Karpas-422 (cell line): ENCODE measurements around the gene EEF1E1. TPM values are rescaled to one million over a fixed set of nuclear protein-coding genes. Genes with fewer than 3 reads are reported as not detected.

Source experiments
- DNase-seq: peaks from one replicate; pipeline ENCODE4 v3.0.0-alpha.2; 2015
- H2AFZ ChIP-seq: fragments of 200-600 bp; sonication (generic); 2 replicates; pipeline ENCODE4 v1.6.1; 2014; ENCODE audit warnings: antibody characterized with exemption, low read length, mixed read lengths
- H3K27ac ChIP-seq: fragments of 200-600 bp; sonication (generic); 2 replicates; pipeline ENCODE4 v1.5.1; 2014; ENCODE audit warnings: mild to moderate bottlenecking, low read length, moderate library complexity
- H3K27me3 ChIP-seq: fragments of 200-600 bp; sonication (generic); 2 replicates; pipeline ENCODE4 v1.6.1; 2014; ENCODE audit warnings: low read length, mixed read lengths
- H3K36me3 ChIP-seq: fragments of 200-600 bp; sonication (generic); 2 replicates; pipeline ENCODE4 v1.6.1; 2014; ENCODE audit warnings: low read length, mixed read lengths; ENCODE audit not compliant: insufficient read depth
- H3K4me1 ChIP-seq: fragments of 200-600 bp; sonication (generic); 2 replicates; pipeline ENCODE4 v1.6.1; 2014; ENCODE audit warnings: mild to moderate bottlenecking, low read length, mixed read lengths
- H3K4me2 ChIP-seq: fragments of 200-600 bp; sonication (generic); 2 replicates; pipeline ENCODE4 v1.6.1; 2014; ENCODE audit warnings: low read length, low read depth, mild to moderate bottlenecking; ENCODE audit not compliant: poor library complexity, severe bottlenecking
- H3K4me3 ChIP-seq: fragments of 200-600 bp; sonication (generic); 2 replicates; pipeline ENCODE4 v1.5.1; 2014; ENCODE audit warnings: mild to moderate bottlenecking, antibody characterized with exemption, low read length, mixed read lengths
- H3K79me2 ChIP-seq: fragments of 200-600 bp; sonication (generic); 2 replicates; pipeline ENCODE4 v1.6.1; 2014; ENCODE audit warnings: mild to moderate bottlenecking, low read length, mixed read lengths
- H3K9ac ChIP-seq: fragments of 200-600 bp; sonication (generic); 2 replicates; pipeline ENCODE4 v1.6.0; 2014; ENCODE audit warnings: low read length
- H3K9me2 ChIP-seq: fragments of 200-600 bp; sonication (generic), shearing (Covaris generic); replicated peaks from 2 replicates; pipeline ENCODE4 v1.6.0; 2014; ENCODE audit warnings: mild to moderate bottlenecking, low read length, moderate library complexity; ENCODE audit not compliant: insufficient read depth
- H3K9me3 ChIP-seq: fragments of 300-700, 200-600 bp; sonication (generic); 2 replicates; pipeline ENCODE4 v1.6.1; 2014; ENCODE audit warnings: low read length, mixed read lengths
- H4K20me1 ChIP-seq: fragments of 200-600 bp; sonication (generic); 2 replicates; pipeline ENCODE4 v1.6.1; 2014; ENCODE audit warnings: mild to moderate bottlenecking, antibody characterized with exemption, low read length, low read depth; ENCODE audit not compliant: insufficient read depth
- total RNA-seq: library from RNA; depleted of rRNA; stranded (reverse); fragments of >200 nt; shearing (Covaris generic); gene quantifications from 2 replicates; pipeline ENCODE4 v1.2.3, GENCODE V29; 2014; ENCODE audit warnings: low replicate concordance

The EEF1E1 gene
- total RNA-seq, 1 experiment from 2014 or later: 74.9 TPM

DNA sequence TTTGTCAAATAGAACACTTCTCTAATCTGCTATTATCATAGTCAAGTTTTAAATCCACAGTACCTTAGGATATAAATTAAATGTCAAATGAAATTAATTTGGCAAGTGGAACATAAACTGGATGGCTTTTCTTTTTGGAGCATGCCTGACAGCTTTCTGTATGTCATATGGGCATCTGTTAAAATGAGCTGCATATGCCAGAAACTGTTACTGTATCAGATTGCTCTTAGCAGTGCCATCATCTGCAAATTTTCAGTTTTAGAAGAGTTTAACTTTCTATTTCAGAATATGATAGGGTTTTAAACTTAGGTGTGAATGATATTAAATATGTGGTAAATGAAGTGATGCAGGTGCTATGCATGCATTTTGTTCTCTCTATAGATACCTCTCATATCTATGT, 3.4 kb upstream of the EEF1E1 start:
- H3K9me3 ChIP-seq: no peaks in the 10 kb centered on the region
- no peak overlapping the region for H3K9ac ChIP-seq
- no peaks in the 10 kb centered on the region for H3K36me3 ChIP-seq
- peaks cover 6% of the 10 kb centered on the region for H3K4me1 ChIP-seq
- H3K9me2 ChIP-seq: no peaks in the 10 kb centered on the region
- H3K4me2 ChIP-seq: no peak overlapping the region
- no peak overlapping the region for H2AFZ ChIP-seq
- H3K27me3 ChIP-seq: no peaks in the 10 kb centered on the region
- H3K79me2 ChIP-seq: peaks cover 13% of the 10 kb centered on the region
- H4K20me1 ChIP-seq: no peaks in the 10 kb centered on the region
- no peak for DNase-seq
- H3K4me3 ChIP-seq: no peak overlapping the region
- no peak overlapping the region for H3K27ac ChIP-seq

DNA sequence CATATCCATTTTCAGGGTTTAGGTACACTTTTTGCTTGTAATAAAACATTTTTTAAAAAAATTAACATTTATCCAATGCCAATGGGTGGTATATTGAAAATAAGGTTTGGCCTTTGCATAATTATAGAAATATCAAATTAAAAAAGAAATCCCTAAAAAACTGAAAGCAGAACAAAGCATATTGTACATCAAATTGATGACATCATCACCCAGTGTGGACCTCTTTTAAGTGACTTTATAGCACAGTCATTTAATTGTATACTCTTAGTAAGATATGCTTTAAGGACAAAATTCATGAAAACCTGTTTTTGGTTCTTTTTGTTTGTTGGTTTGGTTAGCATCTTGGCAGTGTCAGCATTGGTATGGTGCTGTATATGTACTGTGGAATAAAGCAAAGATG, 1.4 kb upstream of the EEF1E1 start:
- DNase-seq: no peak
- Histone ChIP-seq H3K9me2 (no peaks in the 10 kb centered on the region), H3K27me3 (no peaks in the 10 kb centered on the region), H3K9ac (no peak overlapping the region), H4K20me1 (no peaks in the 10 kb centered on the region), H3K4me1 (peaks cover 15% of the 10 kb centered on the region), H3K36me3 (peaks cover 11% of the 10 kb centered on the region), H3K9me3 (no peaks in the 10 kb centered on the region), H3K4me2 (no peak overlapping the region), H3K4me3 (no peak overlapping the region), H3K27ac (no peak overlapping the region), H3K79me2 (peaks cover 34% of the 10 kb centered on the region), H2AFZ (no peak overlapping the region)

DNA sequence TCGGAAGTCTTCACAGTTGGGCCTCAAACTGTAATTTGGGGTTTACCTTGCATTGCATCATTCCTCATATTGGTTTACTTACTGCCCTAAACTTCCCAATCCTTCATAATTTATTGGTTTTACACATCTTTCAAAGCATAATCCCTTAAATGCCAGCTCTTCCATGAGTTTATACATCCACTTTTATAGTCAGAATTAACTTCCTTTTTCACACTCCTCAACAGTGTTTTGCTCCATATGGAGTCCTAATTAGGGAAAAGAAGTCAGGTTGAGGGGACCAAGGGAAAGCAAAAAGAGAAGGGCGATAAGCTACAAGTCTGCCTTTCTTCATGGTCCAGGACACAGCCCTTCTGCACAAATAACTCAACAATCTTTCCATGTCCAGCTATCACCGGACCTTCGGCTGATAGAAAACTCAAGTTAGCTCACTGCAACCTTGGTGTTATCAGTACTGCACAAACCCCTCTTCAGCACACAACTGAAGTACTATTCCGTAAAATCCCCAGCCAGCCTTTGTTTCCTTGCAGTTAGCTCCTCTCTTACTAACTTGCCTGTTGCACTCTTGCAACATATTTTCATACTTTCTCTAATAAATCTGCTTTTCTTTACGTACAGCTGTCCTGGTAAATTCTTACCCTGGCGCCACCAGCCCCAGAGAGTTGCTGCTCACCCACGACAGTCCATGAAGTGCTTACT, 2.0 kb downstream of the EEF1E1 start:
- no peak overlapping the region for H3K27ac ChIP-seq
- H3K9ac ChIP-seq: no peak overlapping the region
- H3K27me3 ChIP-seq: no peaks in the 10 kb centered on the region
- no peaks in the 10 kb centered on the region for H3K9me3 ChIP-seq
- H3K9me2 ChIP-seq: no peaks in the 10 kb centered on the region
- no peak overlapping the region for H2AFZ ChIP-seq
- H3K4me2 ChIP-seq: peak overlapping the region; percentile 81
- DNase-seq: peak; percentile 31
- 0 out of 2 replicates have a peak, but pooled peaks cover 7% of the 10 kb centered on the region for H4K20me1 ChIP-seq
- H3K79me2 ChIP-seq: peaks cover 66% of the 10 kb centered on the region
- peaks cover 33% of the 10 kb centered on the region for H3K36me3 ChIP-seq
- H3K4me1 ChIP-seq: peaks cover 15% of the 10 kb centered on the region
- H3K4me3 ChIP-seq: peak overlapping the region; percentile 41

DNA sequence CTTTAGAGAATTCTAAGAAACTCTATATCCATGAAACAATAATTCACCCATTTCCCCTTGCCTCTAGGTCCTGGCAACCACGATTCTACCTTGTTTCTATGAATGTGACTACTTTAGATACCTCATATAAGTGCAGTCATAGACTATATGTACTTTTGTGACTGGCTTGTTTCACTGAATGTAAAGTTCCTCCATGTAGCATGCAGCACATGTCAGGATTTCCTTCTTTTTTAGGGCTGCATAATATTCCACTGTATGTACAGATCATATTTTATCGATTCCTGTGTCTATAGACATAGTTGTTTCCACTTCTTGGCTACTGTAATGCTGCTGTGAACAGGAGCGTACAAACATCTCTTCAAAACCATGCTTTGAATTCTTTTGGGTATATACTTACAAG, 11.7 kb downstream of the EEF1E1 start:
- Histone ChIP-seq H3K9ac (no peak overlapping the region), H3K4me1 (no peaks in the 10 kb centered on the region), H3K36me3 (peaks cover 64% of the 10 kb centered on the region), H3K4me2 (no peak overlapping the region), H3K27ac (no peak overlapping the region), H3K9me2 (no peaks in the 10 kb centered on the region), H2AFZ (no peak overlapping the region), H3K79me2 (peaks cover 57% of the 10 kb centered on the region), H3K27me3 (no peaks in the 10 kb centered on the region), H3K4me3 (no peak overlapping the region), H3K9me3 (no peaks in the 10 kb centered on the region), H4K20me1 (no peaks in the 10 kb centered on the region; the same call in 1 of the 2 replicates)
- no peak for DNase-seq

DNA sequence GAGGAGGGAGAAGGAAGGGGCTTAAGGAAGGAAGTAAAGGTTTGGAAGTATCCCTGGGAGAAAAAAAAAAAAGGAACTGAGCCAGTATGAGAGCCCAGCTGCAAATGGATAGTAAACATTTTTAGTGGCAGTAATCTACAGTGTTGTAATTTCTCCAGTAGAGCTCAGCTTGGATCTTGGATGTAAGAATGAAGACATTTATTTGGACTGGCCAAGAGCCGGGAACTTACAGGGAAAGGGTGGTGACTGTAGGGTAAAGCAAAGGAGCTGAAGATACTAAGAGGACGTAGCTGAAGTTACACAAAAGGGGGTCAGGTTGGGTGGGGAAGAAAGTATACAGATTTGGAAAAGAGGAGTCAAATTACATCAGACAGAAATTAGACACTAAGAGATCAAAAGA, 13.5 kb downstream of the EEF1E1 start:
- Histone ChIP-seq H3K27me3 (no peaks in the 10 kb centered on the region), H3K9ac (no peak overlapping the region), H3K9me2 (no peaks in the 10 kb centered on the region), H3K9me3 (no peaks in the 10 kb centered on the region), H3K4me2 (no peak overlapping the region), H3K4me1 (no peaks in the 10 kb centered on the region), H3K36me3 (peaks cover 61% of the 10 kb centered on the region), H4K20me1 (no peaks in the 10 kb centered on the region; the same call in 1 of the 2 replicates), H3K4me3 (no peak overlapping the region), H2AFZ (no peak overlapping the region), H3K79me2 (peaks cover 50% of the 10 kb centered on the region), H3K27ac (no peak overlapping the region)
- DNase-seq: no peak

DNA sequence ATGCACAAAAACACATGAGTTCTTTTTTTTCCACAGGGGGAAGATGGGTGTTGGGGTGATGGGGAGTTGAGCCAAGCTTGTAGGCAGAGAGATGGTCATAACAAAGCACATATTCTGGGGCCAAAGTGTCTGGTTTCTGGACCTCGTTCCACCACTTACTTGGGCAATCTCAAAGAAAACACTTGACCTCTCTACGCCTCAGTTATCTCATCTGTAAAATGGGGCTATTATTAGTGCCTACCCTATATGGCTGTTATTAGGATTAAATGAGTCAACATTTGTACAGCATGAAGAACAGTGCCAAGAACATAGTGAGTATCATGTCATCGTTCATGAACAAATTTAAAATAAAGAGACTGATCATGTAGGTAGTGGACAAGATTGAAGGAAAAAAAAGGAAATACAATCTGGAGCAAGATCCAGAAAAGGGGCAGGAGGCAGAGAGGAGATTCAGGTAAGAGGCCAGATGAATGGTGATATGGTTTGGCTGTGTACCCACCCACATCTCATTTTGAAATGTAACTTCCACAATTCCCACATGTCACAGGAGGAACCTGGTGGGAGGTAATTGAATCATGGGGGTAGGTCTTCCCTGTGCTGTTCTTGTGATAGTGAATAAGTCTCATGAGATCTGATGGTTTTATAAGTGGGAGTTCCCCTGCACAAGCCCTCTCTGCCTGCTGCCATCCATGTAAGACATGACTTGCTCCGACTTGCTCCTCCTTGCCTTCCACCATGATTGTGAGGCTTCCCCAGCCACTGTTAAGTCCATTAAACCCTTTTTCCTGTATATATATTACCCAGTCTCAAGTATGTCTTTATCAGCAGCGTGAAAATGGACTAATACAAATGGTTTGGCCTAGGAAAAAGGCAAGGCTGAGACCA, 14.2 kb downstream of the EEF1E1 start:
- Histone ChIP-seq H3K4me1 (no peaks in the 10 kb centered on the region), H2AFZ (no peak overlapping the region), H3K27ac (no peak overlapping the region), H3K4me3 (no peak overlapping the region), H3K79me2 (peaks cover 52% of the 10 kb centered on the region), H3K4me2 (no peak overlapping the region), H3K9ac (no peak overlapping the region), H3K9me2 (no peaks in the 10 kb centered on the region), H3K27me3 (no peaks in the 10 kb centered on the region), H3K9me3 (no peaks in the 10 kb centered on the region), H3K36me3 (peaks cover 63% of the 10 kb centered on the region), H4K20me1 (no peaks in the 10 kb centered on the region; the same call in 1 of the 2 replicates)
- no peak for DNase-seq

DNA sequence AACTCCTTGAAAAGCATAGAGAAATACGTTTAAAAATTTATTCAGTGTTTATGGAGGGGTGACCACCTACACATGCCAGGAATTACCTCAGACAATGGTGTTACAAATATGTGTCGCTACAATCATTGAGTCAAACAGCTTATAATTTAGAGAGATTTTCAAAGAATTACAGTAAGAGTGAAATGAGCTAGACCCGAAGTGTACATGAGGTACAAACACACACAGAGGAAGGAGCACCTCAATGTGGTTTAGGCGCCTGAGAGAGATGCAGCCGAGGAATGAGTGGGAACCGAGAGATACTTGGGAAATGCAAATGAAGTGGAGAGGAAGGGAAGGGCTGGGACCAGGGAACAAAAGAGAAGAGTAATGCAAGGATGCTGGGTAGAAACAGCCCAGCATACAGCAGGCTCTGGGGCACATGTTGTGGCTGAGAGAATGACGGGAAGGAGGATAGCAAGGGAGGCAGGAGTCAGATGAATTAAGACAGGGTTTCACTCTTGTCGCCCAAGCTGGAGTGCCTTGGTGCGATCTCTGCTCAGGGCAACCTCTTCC, 15.5 kb downstream of the EEF1E1 start:
- DNase-seq: no peak
- Histone ChIP-seq H3K9me3 (no peaks in the 10 kb centered on the region), H3K4me2 (no peak overlapping the region), H3K27ac (no peak overlapping the region), H4K20me1 (no peaks in the 10 kb centered on the region; the same call in 1 of the 2 replicates), H2AFZ (no peak overlapping the region), H3K4me3 (no peak overlapping the region), H3K9me2 (no peaks in the 10 kb centered on the region), H3K27me3 (no peaks in the 10 kb centered on the region), H3K9ac (no peak overlapping the region), H3K4me1 (no peaks in the 10 kb centered on the region), H3K36me3 (peaks cover 56% of the 10 kb centered on the region), H3K79me2 (peaks cover 49% of the 10 kb centered on the region)

DNA sequence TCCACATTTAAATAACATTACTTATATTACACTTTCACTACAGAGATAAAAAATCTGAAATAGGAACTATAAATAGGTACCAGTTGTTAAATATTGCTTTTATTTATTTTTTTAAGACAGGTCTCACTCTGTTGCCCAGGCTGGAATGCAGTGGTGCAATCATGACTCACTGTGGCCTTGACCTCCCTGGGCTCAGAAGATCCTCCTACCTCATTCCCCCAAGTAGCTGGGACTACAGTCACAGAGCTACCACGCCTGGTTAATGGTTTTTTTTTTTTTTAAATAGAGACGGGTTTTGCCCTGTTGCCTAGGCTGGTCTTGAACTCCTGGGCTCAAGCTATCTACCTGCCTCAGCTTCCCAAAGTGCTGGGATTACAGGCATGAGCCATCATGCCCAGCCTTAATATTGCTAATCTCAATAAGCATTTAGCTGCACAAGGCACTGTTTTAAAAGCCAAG, 17.3 kb downstream of the EEF1E1 start:
- no peak overlapping the region for H2AFZ ChIP-seq
- no peak overlapping the region for H3K27ac ChIP-seq
- DNase-seq: no peak
- H3K4me1 ChIP-seq: no peaks in the 10 kb centered on the region
- no peak overlapping the region for H3K9ac ChIP-seq
- H3K4me3 ChIP-seq: no peak overlapping the region
- H4K20me1 ChIP-seq: no peaks in the 10 kb centered on the region; the same call in 1 of the 2 replicates
- no peak overlapping the region for H3K4me2 ChIP-seq
- no peaks in the 10 kb centered on the region for H3K9me3 ChIP-seq
- no peaks in the 10 kb centered on the region for H3K9me2 ChIP-seq
- H3K27me3 ChIP-seq: no peaks in the 10 kb centered on the region
- H3K79me2 ChIP-seq: peaks cover 33% of the 10 kb centered on the region
- peaks cover 40% of the 10 kb centered on the region; the same call in 1 of the 2 replicates for H3K36me3 ChIP-seq
